GM19395 (cell line): Measurements from ENCODE around the gene TAF4.
"Not testable (repeated sequence)": the region's sequence is repeated elsewhere in the genome, so short reads cannot be mapped to it uniquely, and the experiment has no call there.

Source experiments
- ATAC-seq: cut with Tn5 transposase; IDR thresholded peaks from one replicate; pipeline ENCODE4 v1.9.1; 2021; ENCODE audit warnings: mild to moderate bottlenecking, moderate library complexity; ENCODE audit not compliant: unreplicated experiment

Gene TAF4

GRCh38 chr20:61980647-61981583 is 84.8 kb downstream of the TAF4 start:
- no peak for ATAC-seq

DNA sequence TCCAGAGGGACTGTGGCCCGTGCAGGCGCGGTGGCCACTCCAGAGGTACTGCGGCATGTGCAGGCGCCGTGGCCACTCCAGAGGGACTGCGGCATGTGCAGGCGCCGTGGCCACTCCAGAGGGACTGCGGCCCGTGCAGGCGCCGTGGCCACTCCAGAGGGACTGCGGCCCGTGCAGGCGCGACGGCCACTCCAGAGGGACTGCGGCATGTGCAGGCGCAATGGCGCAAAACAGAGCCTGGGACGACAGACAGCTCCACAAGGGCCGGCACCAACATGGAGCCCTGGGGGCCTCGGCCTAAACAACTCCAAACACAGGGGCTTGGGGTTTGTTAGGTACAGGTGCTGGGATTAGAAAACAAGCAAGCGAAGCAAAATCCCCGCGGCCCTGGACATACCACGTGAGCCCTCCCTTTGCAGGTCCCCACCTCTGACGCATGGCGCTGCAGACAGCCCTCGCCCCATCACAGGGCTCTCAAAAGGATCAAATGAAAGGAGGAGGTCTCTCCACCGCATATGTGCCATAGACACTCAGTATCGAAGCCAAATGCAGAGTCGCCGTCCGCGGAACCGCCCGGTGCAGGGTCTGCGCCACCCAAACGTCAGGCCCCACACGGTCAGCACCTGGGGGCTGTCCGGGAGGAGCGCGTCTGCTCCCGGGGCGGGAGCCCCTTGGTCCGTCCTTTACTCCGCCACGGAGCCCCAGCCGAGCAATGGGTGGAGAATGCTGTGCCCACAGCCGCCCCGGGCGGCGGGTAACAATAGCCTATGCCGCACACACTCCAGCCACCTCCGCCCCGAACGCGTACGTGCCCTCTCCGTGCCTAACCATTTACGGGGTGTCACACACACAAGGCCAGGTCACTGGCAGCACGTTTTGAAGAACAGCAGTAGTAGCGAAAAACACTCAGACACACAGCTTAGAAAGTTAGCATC is 85.7 kb downstream of the TAF4 start:
- ATAC-seq, result no peak

- ATAC-seq, result no peak
Measured at GRCh38 chr20:61979090-61979489, 86.6 kb downstream of the TAF4 start.

- ATAC-seq, result no peak
Measured at GRCh38 chr20:61978491-61978890, 87.2 kb downstream of the TAF4 start.

- no peak for ATAC-seq
Measured at GRCh38 chr20:61977419-61977786, 88.3 kb downstream of the TAF4 start.

- no peak for ATAC-seq
Measured at GRCh38 chr20:61976644-61977418, 88.8 kb downstream of the TAF4 start.

- no peak for ATAC-seq
Measured at GRCh38 chr20:61976263-61976643, 89.4 kb downstream of the TAF4 start.

DNA sequence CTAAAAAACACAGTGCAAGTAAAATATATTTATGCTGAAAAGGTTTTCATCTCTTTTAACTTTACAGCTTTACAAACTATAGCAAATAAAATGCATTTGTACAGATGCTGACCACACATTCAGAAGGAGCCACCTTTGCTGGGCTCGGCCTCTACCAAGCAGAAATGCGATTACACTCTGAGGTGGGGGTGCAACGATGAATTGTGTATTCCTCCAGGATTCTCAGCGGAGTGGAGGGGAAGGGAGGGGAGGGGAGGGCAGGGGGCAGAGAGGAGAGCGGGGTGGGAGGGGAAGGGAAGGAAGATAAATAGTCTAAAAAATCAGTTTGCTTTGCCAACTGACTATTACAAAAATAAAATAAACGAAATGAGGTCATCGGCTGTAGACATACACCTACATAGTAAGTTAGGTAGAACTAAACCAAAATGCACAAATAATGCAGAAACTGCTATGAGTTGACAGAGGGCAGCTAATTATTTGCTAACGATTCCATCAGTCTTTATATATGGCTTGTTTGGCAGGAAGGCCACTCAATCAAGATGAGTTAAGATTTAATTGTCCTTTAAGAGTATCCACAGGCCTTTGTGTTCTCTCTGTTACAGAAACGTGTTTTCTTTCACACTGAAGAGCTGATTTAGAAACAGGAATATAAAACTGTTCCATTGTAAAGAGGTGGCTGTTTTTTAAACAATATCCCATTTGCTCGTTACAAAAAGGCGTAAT is 90.1 kb downstream of the TAF4 start:
- ATAC-seq, result no peak

DNA sequence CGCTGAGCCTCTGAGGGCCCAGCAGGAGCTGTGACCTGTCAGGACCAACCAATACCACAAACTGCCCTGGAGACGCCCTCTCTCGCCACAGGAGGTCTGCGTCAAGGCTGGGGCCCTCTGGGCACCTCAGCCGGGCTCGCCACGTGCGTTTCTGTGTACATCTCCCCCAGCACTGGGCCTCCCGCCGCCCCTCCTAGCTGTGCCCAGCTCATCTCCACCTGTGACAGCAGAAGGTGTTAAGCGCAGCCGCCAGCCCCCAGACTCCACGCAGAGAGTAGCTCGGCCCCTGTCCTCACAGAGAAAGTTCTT is 91.4 kb downstream of the TAF4 start:
- ATAC-seq, result no peak

- ATAC-seq, result no peak
Measured at GRCh38 chr20:61973515-61974356, 91.9 kb downstream of the TAF4 start.

DNA sequence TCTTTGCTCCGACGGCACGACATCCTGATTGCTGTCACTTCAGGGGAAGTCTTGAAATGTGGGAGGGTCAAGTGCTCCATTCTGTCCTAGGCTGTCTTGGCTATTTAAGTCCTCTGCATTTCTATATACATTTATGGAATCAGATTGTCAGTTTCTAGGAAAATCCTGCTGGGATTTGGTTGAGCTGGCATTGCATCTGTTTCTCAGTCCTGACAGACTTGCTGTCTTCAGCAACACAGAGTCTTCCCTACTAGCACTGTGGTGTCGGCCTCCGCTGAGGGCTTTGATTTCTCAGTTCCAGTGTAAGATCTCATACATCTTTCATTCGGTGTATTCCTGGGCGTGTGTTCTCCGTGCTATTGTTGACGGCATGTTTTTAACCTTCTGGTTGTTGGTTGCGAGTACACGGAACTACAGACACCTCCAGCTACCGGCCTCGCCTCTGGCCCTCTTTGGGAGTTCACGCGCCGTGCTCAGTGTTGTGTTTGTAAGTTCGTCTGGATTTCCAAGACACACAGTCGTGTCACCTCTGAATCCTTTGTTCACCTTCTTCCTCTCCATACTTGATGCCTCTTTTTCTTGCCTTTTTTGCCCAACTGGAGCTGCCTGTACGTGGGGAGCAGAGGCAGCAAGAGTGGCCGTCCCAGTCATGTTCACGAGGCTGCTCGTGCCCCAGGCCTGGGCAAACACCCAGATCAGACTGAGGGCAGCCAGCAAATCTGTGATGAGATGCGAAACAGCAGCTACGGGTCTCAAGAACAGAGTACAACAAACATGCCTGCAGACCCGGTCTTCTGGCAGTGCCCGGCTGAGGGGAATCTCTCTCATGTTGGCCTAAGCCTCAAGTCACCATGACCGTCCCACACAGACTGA is 92.8 kb downstream of the TAF4 start:
- ATAC-seq, result no peak

- ATAC-seq, result not testable (repeated sequence)
Measured at GRCh38 chr20:61971595-61971994, 94.1 kb downstream of the TAF4 start.

DNA sequence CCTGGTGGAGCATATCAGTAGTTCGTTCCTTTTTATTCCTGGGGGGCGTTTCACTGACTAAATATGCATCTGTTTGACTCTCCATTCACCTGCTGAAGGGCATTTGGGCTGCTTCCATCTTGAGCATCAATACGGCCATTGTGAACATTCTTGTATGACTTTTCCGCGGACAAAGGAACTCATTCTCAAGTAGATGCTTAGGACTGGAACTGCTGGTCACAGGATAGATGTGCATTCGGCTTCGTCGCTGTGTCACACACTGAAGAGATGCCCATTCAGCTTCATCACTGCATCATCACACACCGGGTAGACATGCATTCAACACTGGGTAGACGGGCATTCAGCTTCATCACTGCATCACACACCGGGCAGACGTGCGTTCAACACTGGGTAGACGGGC is 95.3 kb downstream of the TAF4 start:
- ATAC-seq, result no peak

- ATAC-seq, result no peak
Measured at GRCh38 chr20:61969806-61970205, 95.9 kb downstream of the TAF4 start.

DNA sequence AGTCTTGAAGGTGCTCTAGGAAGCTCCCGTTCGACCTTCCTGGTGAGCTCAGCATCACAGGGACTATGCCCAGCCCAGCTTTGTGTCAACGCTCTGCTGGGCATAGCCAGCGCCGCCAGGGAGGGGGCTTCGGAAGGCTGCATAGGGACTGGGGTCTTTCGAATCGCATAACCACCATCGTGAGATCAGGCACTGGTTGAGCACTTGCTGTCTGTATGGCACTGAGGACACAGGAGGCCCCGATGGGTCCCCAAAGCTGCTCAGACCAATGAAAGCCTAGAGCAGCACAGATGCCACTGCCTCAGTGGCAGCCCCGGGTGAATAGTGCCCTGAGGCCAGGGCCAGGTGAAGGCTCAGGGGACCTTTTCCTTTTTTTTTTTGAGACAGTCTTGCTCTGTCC is 96.7 kb downstream of the TAF4 start:
- no peak for ATAC-seq

GRCh38 chr20:61968036-61968810 is 97.5 kb downstream of the TAF4 start:
- no peak for ATAC-seq

DNA sequence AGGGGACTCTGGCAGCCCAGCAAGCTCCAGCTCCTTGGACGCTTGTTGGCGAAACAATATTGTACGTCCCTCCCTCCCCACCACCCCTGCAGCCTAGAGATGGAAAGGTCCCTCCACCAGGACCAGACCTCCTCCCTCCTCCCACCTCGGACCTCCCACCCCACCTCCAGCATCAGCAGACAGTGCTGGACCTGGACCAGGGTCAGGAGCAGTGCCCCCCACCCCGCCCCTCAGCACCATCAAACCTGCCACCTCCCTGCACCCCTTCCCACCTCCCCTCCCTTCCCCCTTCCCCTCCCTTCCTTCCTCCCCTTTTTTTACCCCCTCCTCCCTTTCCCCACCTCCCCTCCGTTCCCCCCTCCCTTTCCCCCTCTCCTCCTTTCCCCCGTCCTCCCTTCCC is 98.4 kb downstream of the TAF4 start:
- ATAC-seq, result no peak
